Neural cell (in vitro differentiated cells): Measurements from ENCODE around the gene CELSR2. TPM values are rescaled to one million over a fixed set of nuclear protein-coding genes. Genes with fewer than 3 reads are reported as not detected.
A peak's percentile ranks its signal among the peaks of the same experiment; 100 is the strongest.

Experiments used
- H2AFZ ChIP-seq: fragments of 200-600, 300-800 bp; sonication (generic), shearing (Covaris generic); 2 replicates; pipeline ENCODE4 v1.6.0; 2014; ENCODE audit warnings: low read depth, mild to moderate bottlenecking, antibody characterized with exemption, low read length, moderate library complexity
- H3F3A ChIP-seq: fragments of 200-600 bp; shearing (Covaris generic); 2 replicates; pipeline ENCODE4 v1.6.1; 2016; ENCODE audit warnings: mild to moderate bottlenecking, moderate library complexity, mixed read lengths, antibody characterized with exemption, low read length; ENCODE audit not compliant: insufficient read depth, poor library complexity, severe bottlenecking
- H3K27ac ChIP-seq: fragments of 200-600, 300-800 bp; sonication (generic), shearing (Covaris generic); 2 replicates; pipeline ENCODE4 v1.5.1; 2014; ENCODE audit warnings: mild to moderate bottlenecking, low read length, moderate library complexity
- H3K27me3 ChIP-seq: fragments of 300-800, 200-600 bp; sonication (generic), shearing (Covaris generic); 2 replicates; pipeline ENCODE4 v1.6.0; 2014; ENCODE audit warnings: mild to moderate bottlenecking, low read depth, low read length, moderate library complexity; ENCODE audit not compliant: insufficient read depth
- H3K36me3 ChIP-seq: fragments of 300-800, 200-600 bp; sonication (generic), shearing (Covaris generic); 2 replicates; pipeline ENCODE4 v1.5.1; 2014; ENCODE audit warnings: mild to moderate bottlenecking, antibody characterized with exemption, low read length, moderate library complexity; ENCODE audit not compliant: insufficient read depth
- H3K4me2 ChIP-seq: fragments of 300-800, 200-600 bp; sonication (generic), shearing (Covaris generic); 2 replicates; pipeline ENCODE4 v1.6.0; 2014; ENCODE audit warnings: mild to moderate bottlenecking, low read length
- H3K4me3 ChIP-seq: fragments of 300-800, 200-600 bp; sonication (generic), shearing (Covaris generic); 2 replicates; pipeline ENCODE4 v1.5.1; 2014; ENCODE audit warnings: mild to moderate bottlenecking, low read length, moderate library complexity
- H3K79me2 ChIP-seq: fragments of 200-600 bp; shearing (Covaris generic); replicated peaks from 2 replicates; pipeline ENCODE4 v1.6.0; 2014; ENCODE audit warnings: mild to moderate bottlenecking, low read length, moderate library complexity; ENCODE audit not compliant: insufficient read depth
- H3K9ac ChIP-seq: fragments of 300-800, 200-600 bp; sonication (generic), shearing (Covaris generic); 2 replicates; pipeline ENCODE4 v1.6.1; 2016; ENCODE audit warnings: mild to moderate bottlenecking, low read length, mixed read lengths
- H3K9me2 ChIP-seq: fragments of 200-600 bp; shearing (Covaris generic); 2 replicates; pipeline ENCODE4 v1.6.1; 2016; ENCODE audit warnings: mild to moderate bottlenecking, low read length, mixed read lengths; ENCODE audit not compliant: insufficient read depth
- H3K9me3 ChIP-seq: fragments of 200-600, 300-800 bp; sonication (generic), shearing (Covaris generic); 2 replicates; pipeline ENCODE4 v1.6.1; 2016; ENCODE audit warnings: mild to moderate bottlenecking, mixed run types, low read length, moderate library complexity, mixed read lengths
- H4K20me1 ChIP-seq: fragments of 200-600 bp; shearing (Covaris generic); 2 replicates; pipeline ENCODE4 v1.6.1; 2016; ENCODE audit warnings: mild to moderate bottlenecking, mixed run types; ENCODE audit not compliant: insufficient read depth
- EP300 ChIP-seq: fragments of 450-650 bp; conservative IDR thresholded peaks from 2 replicates; pipeline ENCODE4 v1.6.1; 2014; ENCODE audit warnings: antibody characterized with exemption, mild to moderate bottlenecking, moderate library complexity; ENCODE audit not compliant: poor library complexity, severe bottlenecking
- EZH2 ChIP-seq: fragments of 200-600, 300-800 bp; shearing (Covaris generic), sonication (generic); IDR thresholded peaks from 2 replicates; pipeline ENCODE4 v1.6.1; 2014; ENCODE audit warnings: antibody characterized with exemption, low read length, borderline replicate concordance, mild to moderate bottlenecking; ENCODE audit not compliant: insufficient read depth, poor library complexity, severe bottlenecking
- MXI1 ChIP-seq: fragments of 450-650 bp; conservative IDR thresholded peaks from 2 replicates; pipeline ENCODE4 v1.6.1; 2014; ENCODE audit warnings: antibody characterized with exemption, mild to moderate bottlenecking; ENCODE audit not compliant: poor library complexity, severe bottlenecking
- POLR2AphosphoS5 ChIP-seq: IDR thresholded peaks from 2 replicates; pipeline ENCODE4 v1.6.1; 2012
- RAD21 ChIP-seq: fragments of 450-650 bp; conservative IDR thresholded peaks from 2 replicates; pipeline ENCODE4 v1.6.1; 2014; ENCODE audit warnings: antibody characterized with exemption, mild to moderate bottlenecking, moderate library complexity
- SMC3 ChIP-seq: fragments of 450-650 bp; conservative IDR thresholded peaks from 2 replicates; pipeline ENCODE4 v1.6.1; 2014; ENCODE audit warnings: antibody characterized with exemption, mild to moderate bottlenecking, moderate library complexity; ENCODE audit not compliant: poor library complexity
- TAF1 ChIP-seq: IDR thresholded peaks from 2 replicates; pipeline ENCODE4 v1.6.1; 2012; ENCODE audit warnings: low read depth
- polyA plus RNA-seq: library from polyadenylated mRNA; depleted of rRNA; stranded (reverse); fragments of >200 nt; gene quantifications from 2 replicates; pipeline ENCODE4 v1.2.3, GENCODE V29; 2014
- TF ChIP-seq, protein P1 (sequence below): fragments of 450-650 bp; IDR thresholded peaks from 2 replicates; pipeline ENCODE4 v1.5.1; 2014; ENCODE audit warnings: antibody characterized with exemption, mild to moderate bottlenecking, moderate library complexity; ENCODE audit not compliant: poor library complexity, severe bottlenecking
- TF ChIP-seq, protein P2 (sequence below): IDR thresholded peaks from 2 replicates; pipeline ENCODE4 v1.6.1; 2012; ENCODE audit warnings: borderline replicate concordance

The CELSR2 gene
- polyA plus RNA-seq, 1 donor from 2014 or later, result 7.9 TPM

- peaks cover 20% of the 10 kb centered on the region for H3K36me3 ChIP-seq
- no peak overlapping the region for H3K27ac ChIP-seq
Observed at GRCh38 chr1:109239047-109239408, 10.3 kb upstream of the CELSR2 start.

DNA sequence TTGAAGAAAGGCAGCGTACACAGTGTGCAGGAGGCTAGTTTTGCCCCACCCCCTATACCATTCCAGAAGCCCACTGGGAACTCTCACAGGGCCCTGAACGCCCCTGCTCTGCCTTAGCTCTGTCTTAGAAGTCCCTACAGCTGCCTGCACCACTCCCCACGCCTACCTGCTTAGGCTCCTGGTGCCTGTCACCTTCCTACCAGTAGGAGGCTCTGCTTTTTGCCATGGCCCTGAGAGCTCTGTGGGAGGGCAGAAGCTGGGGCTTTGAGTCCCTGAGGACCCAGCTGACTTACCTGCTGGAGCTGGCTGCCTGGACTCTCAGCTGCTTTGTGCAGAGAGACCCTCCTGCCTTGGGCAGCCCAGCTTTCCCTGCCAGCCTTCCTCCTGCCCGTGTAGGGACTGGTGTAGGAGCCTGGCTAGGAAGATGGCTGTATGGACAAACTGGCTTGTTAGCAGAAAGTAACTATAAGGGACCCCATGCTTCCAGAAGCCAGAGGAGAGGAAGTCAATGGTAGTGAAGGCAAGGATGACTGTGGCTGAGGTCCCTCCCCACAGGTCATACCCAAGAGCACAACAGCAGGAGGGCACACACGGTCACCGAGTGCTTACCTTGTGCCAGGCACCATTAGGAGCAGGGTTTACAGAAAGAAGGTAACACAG is 9.8 kb upstream of the CELSR2 start:
- no peak overlapping the region for H3K27ac ChIP-seq
- H3K27me3 ChIP-seq, result no peaks in the 10 kb centered on the region
- no peak overlapping the region for H3K9ac ChIP-seq
- no peaks in the 10 kb centered on the region for H3K79me2 ChIP-seq
- H2AFZ ChIP-seq, result no peak overlapping the region
- H4K20me1 ChIP-seq, result no peaks in the 10 kb centered on the region
- no peak overlapping the region for H3K4me2 ChIP-seq
- TF ChIP-seq, protein P1, sequence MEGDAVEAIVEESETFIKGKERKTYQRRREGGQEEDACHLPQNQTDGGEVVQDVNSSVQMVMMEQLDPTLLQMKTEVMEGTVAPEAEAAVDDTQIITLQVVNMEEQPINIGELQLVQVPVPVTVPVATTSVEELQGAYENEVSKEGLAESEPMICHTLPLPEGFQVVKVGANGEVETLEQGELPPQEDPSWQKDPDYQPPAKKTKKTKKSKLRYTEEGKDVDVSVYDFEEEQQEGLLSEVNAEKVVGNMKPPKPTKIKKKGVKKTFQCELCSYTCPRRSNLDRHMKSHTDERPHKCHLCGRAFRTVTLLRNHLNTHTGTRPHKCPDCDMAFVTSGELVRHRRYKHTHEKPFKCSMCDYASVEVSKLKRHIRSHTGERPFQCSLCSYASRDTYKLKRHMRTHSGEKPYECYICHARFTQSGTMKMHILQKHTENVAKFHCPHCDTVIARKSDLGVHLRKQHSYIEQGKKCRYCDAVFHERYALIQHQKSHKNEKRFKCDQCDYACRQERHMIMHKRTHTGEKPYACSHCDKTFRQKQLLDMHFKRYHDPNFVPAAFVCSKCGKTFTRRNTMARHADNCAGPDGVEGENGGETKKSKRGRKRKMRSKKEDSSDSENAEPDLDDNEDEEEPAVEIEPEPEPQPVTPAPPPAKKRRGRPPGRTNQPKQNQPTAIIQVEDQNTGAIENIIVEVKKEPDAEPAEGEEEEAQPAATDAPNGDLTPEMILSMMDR, result peak; percentile 30
- peak; percentile 8 for TF ChIP-seq POLR2AphosphoS5
- TF ChIP-seq EP300, result no peak
- H3K9me3 ChIP-seq, result no peaks in the 10 kb centered on the region
- peaks cover 20% of the 10 kb centered on the region for H3K36me3 ChIP-seq
- H3K9me2 ChIP-seq, result no peaks in the 10 kb centered on the region
- no peak overlapping the region for H3K4me3 ChIP-seq
- H3F3A ChIP-seq, result no peaks in the 10 kb centered on the region

More at GRCh38 chr1:109239047-109239408, 10.3 kb upstream of the CELSR2 start:
- Histone ChIP-seq H3K4me3 (no peak overlapping the region), H3K4me2 (no peak overlapping the region), H3F3A (no peaks in the 10 kb centered on the region), H3K9me2 (no peaks in the 10 kb centered on the region), H3K9me3 (no peaks in the 10 kb centered on the region), H4K20me1 (no peaks in the 10 kb centered on the region), H2AFZ (no peak overlapping the region), H3K27me3 (no peaks in the 10 kb centered on the region), H3K9ac (no peak overlapping the region), H3K79me2 (no peaks in the 10 kb centered on the region)
- no peak for TF ChIP-seq EZH2
- TF ChIP-seq, protein P1, result no peak
- no peak for TF ChIP-seq MXI1
- no peak for TF ChIP-seq RAD21
- no peak for TF ChIP-seq TAF1
- no peak for TF ChIP-seq POLR2AphosphoS5
- TF ChIP-seq EP300, result no peak
- TF ChIP-seq, protein P2, sequence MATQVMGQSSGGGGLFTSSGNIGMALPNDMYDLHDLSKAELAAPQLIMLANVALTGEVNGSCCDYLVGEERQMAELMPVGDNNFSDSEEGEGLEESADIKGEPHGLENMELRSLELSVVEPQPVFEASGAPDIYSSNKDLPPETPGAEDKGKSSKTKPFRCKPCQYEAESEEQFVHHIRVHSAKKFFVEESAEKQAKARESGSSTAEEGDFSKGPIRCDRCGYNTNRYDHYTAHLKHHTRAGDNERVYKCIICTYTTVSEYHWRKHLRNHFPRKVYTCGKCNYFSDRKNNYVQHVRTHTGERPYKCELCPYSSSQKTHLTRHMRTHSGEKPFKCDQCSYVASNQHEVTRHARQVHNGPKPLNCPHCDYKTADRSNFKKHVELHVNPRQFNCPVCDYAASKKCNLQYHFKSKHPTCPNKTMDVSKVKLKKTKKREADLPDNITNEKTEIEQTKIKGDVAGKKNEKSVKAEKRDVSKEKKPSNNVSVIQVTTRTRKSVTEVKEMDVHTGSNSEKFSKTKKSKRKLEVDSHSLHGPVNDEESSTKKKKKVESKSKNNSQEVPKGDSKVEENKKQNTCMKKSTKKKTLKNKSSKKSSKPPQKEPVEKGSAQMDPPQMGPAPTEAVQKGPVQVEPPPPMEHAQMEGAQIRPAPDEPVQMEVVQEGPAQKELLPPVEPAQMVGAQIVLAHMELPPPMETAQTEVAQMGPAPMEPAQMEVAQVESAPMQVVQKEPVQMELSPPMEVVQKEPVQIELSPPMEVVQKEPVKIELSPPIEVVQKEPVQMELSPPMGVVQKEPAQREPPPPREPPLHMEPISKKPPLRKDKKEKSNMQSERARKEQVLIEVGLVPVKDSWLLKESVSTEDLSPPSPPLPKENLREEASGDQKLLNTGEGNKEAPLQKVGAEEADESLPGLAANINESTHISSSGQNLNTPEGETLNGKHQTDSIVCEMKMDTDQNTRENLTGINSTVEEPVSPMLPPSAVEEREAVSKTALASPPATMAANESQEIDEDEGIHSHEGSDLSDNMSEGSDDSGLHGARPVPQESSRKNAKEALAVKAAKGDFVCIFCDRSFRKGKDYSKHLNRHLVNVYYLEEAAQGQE, result no peak
- no peak for TF ChIP-seq SMC3
